H1 (cell line): ENCODE measurements around the gene TEDDM1. TPM values are rescaled to one million over a fixed set of nuclear protein-coding genes. Genes with fewer than 3 reads are reported as not detected.

Experiments
- CTCF ChIA-PET: fragments of 300-600 bp; sonication (Branson Sonifier 250); formaldehyde crosslinking; loops from one replicate; lab custom pipeline; 2021; ENCODE audit not compliant: partially characterized antibody; lab: Charles Lee
- POLR2A ChIA-PET: fragments of 300-600 bp; sonication (Branson Sonifier 250); formaldehyde crosslinking; loops from one replicate; lab custom pipeline; 2021; ENCODE audit warnings: inconsistent platforms; ENCODE audit not compliant: partially characterized antibody; lab: Charles Lee
- DNase-seq, 2 experiments: peaks; one replicate each; pipeline versions ENCODE4 v3.0.0 to v3.0.0-alpha.2; 2010 to 2022; ENCODE audit warnings: low spot score in 2 of 2, low read depth in 1 of 2, mixed read lengths in 1 of 2
- FAIRE-seq: peaks from 2 replicates; lab custom pipeline; 2011; peaks lifted over from hg19 to GRCh38; lab: Jason Lieb, UNC
- H2AFZ ChIP-seq: 2 replicates; pipeline ENCODE4 v1.8.1; 2012; ENCODE audit warnings: low read length, inconsistent platforms
- H2AK5ac ChIP-seq: 2 replicates; pipeline ENCODE4 v1.6.1; 2013; ENCODE audit warnings: low read depth, low read length
- H2BK120ac ChIP-seq: replicated peaks from 2 replicates; pipeline ENCODE3; 2013; ENCODE audit warnings: low read depth, low read length, inconsistent platforms
- H2BK12ac ChIP-seq: 2 replicates; pipeline ENCODE4 v1.6.1; 2013; ENCODE audit warnings: low read depth, low read length
- H2BK15ac ChIP-seq: 2 replicates; pipeline ENCODE4 v1.6.1; 2013; ENCODE audit warnings: low read length
- H2BK20ac ChIP-seq: 2 replicates; pipeline ENCODE4 v1.6.1; 2013; ENCODE audit warnings: low read length
- H2BK5ac ChIP-seq: 2 replicates; pipeline ENCODE4 v1.6.1; 2013; ENCODE audit warnings: low read depth, low read length
- H3K14ac ChIP-seq: 2 replicates; pipeline ENCODE4 v1.6.1; 2013; ENCODE audit warnings: inconsistent platforms; ENCODE audit not compliant: insufficient read length
- H3K18ac ChIP-seq: 2 replicates; pipeline ENCODE4 v1.6.1; 2013; ENCODE audit warnings: low read length; ENCODE audit errors: extremely low read depth
- H3K23ac ChIP-seq: 2 replicates; pipeline ENCODE4 v1.6.1; 2013; ENCODE audit warnings: inconsistent platforms; ENCODE audit not compliant: insufficient read length
- H3K23me2 ChIP-seq: 2 replicates; pipeline ENCODE4 v1.6.1; 2013; ENCODE audit warnings: low read depth, low read length
- H3K27ac ChIP-seq: 2 replicates; pipeline ENCODE4 v1.6.1; 2011; ENCODE audit warnings: low read depth, low read length, inconsistent platforms
- H3K27me3 ChIP-seq, 4 experiments: replicated peaks in 1 of 4; 1 replicate in 1 of 4; 2 replicates in 3 of 4; pipeline versions ENCODE4 v1.6.1 to v1.8.1; 2011 to 2013; ENCODE audit warnings: low read length in 3 of 4, mild to moderate bottlenecking in 3 of 4, inconsistent platforms in 2 of 4, mixed read lengths in 2 of 4, moderate library complexity in 1 of 4; ENCODE audit not compliant: control insufficient read depth in 3 of 4, insufficient read depth in 3 of 4; ENCODE audit errors: extremely low read depth in 1 of 4
- H3K36me3 ChIP-seq, 4 experiments: 2 replicates each; pipeline versions ENCODE4 v1.6.1 to v1.8.1; 2011 to 2013; ENCODE audit warnings: mild to moderate bottlenecking in 4 of 4, low read length in 3 of 4, moderate library complexity in 2 of 4, control low read depth in 1 of 4, inconsistent platforms in 1 of 4; ENCODE audit not compliant: insufficient read depth in 4 of 4, control insufficient read depth in 2 of 4
- H3K4ac ChIP-seq: replicated peaks from 2 replicates; pipeline ENCODE3; 2013; ENCODE audit warnings: low read length, low read depth, mixed read lengths, inconsistent platforms; ENCODE audit not compliant: insufficient read length
- H3K4me1 ChIP-seq, 4 experiments: replicated peaks in 1 of 4; 1 replicate in 1 of 4; 2 replicates in 3 of 4; pipeline versions ENCODE4 v1.6.1 to v1.8.1; 2011 to 2013; ENCODE audit warnings: low read length in 3 of 4, inconsistent platforms in 2 of 4, mixed read lengths in 1 of 4; ENCODE audit not compliant: insufficient read depth in 4 of 4, control insufficient read depth in 3 of 4
- H3K4me2 ChIP-seq, 2 experiments: 2 replicates each; pipeline versions ENCODE4 v1.6.1 to v1.8.1; 2011 to 2013; ENCODE audit warnings: low read depth in 2 of 2, low read length in 2 of 2, control low read depth in 1 of 2, inconsistent platforms in 1 of 2, mild to moderate bottlenecking in 1 of 2; ENCODE audit not compliant: insufficient read depth in 1 of 2
- H3K4me3 ChIP-seq, 4 experiments: fragments of 200-600, 300-600 bp in 1 of 4; sonication (generic), shearing (Covaris generic), sonication (Bioruptor Twin) in 1 of 4; 2 replicates each; pipeline versions ENCODE4 v1.5.1 to v1.8.1; 2011 to 2016; ENCODE audit warnings: low read length in 4 of 4, low read depth in 3 of 4, control low read depth in 2 of 4, inconsistent platforms in 2 of 4, mild to moderate bottlenecking in 2 of 4, mixed read lengths in 1 of 4, moderate library complexity in 1 of 4; ENCODE audit not compliant: insufficient read depth in 2 of 4; ENCODE audit errors: extremely low read depth in 1 of 4
- H3K56ac ChIP-seq: replicated peaks from 2 replicates; pipeline ENCODE3; 2013; ENCODE audit warnings: low read depth, mild to moderate bottlenecking, mixed read lengths, low read length, inconsistent platforms; ENCODE audit not compliant: insufficient read length
- H3K79me1 ChIP-seq: 2 replicates; pipeline ENCODE4 v1.6.1; 2013; ENCODE audit warnings: low read depth, low read length, control low read depth
- H3K79me2 ChIP-seq, 2 experiments: 2 replicates each; pipeline versions ENCODE4 v1.6.1 to v1.8.1; 2012 to 2013; ENCODE audit warnings: low read length in 2 of 2, mild to moderate bottlenecking in 2 of 2, inconsistent platforms in 1 of 2; ENCODE audit not compliant: insufficient read depth in 2 of 2, control insufficient read depth in 1 of 2
- H3K9ac ChIP-seq, 4 experiments: replicated peaks in 1 of 4; 1 replicate in 1 of 4; 2 replicates in 3 of 4; pipeline versions ENCODE4 v1.6.1 to v1.8.1; 2011 to 2013; ENCODE audit warnings: low read depth in 3 of 4, low read length in 3 of 4, control low read depth in 2 of 4, mild to moderate bottlenecking in 2 of 4, moderate library complexity in 2 of 4, inconsistent platforms in 1 of 4; ENCODE audit errors: extremely low read depth in 1 of 4
- H3K9me3 ChIP-seq, 2 experiments: 2 replicates each; pipeline versions ENCODE4 v1.6.1 to v1.8.1; 2012 to 2013; ENCODE audit warnings: mild to moderate bottlenecking in 2 of 2, moderate library complexity in 2 of 2, control low read depth in 1 of 2, inconsistent platforms in 1 of 2, low read depth in 1 of 2, low read length in 1 of 2, mixed read lengths in 1 of 2; ENCODE audit not compliant: insufficient read depth in 2 of 2
- H4K20me1 ChIP-seq, 2 experiments: replicated peaks in 1 of 2; 2 replicates each; pipeline versions ENCODE3 to v1.8.1; 2011 to 2013; ENCODE audit warnings: inconsistent platforms in 2 of 2, low read length in 2 of 2, mild to moderate bottlenecking in 1 of 2; ENCODE audit not compliant: insufficient read depth in 2 of 2, control insufficient read depth in 1 of 2
- H4K5ac ChIP-seq: 2 replicates; pipeline ENCODE4 v1.6.1; 2013; ENCODE audit warnings: low read length, low read depth, mixed read lengths, inconsistent platforms; ENCODE audit not compliant: insufficient read length
- H4K8ac ChIP-seq: 2 replicates; pipeline ENCODE4 v1.8.0; 2013; ENCODE audit warnings: mild to moderate bottlenecking, moderate library complexity, low read length, inconsistent platforms; ENCODE audit not compliant: insufficient read depth; ENCODE audit errors: extremely low read depth
- H4K91ac ChIP-seq: replicated peaks from 2 replicates; pipeline ENCODE3; 2013; ENCODE audit warnings: low read length, mixed read lengths, inconsistent platforms; ENCODE audit not compliant: insufficient read length
- BACH1 ChIP-seq: IDR thresholded peaks from 2 replicates; pipeline ENCODE4 v1.6.1; 2012; ENCODE audit warnings: low read length, improper control_type of control experiment
- BCL11A ChIP-seq, 2 experiments: IDR thresholded peaks; one replicate each; pipeline ENCODE4 v1.6.1; 2011; ENCODE audit warnings: low read depth in 2 of 2, low read length in 2 of 2, mild to moderate bottlenecking in 2 of 2
- CBX8 ChIP-seq: fragments of 300-800, 300-1000 bp; sonication (generic); IDR thresholded peaks from 2 replicates; pipeline ENCODE4 v1.7.1; 2016; ENCODE audit warnings: low read depth, low read length, borderline replicate concordance
- CHD1 ChIP-seq: IDR thresholded peaks from 2 replicates; pipeline ENCODE4 v1.6.1; 2012; ENCODE audit warnings: low read depth, low read length, improper control_type of control experiment
- CREB1 ChIP-seq: IDR thresholded peaks from 2 replicates; pipeline ENCODE4 v1.6.1; 2012; ENCODE audit warnings: inconsistent platforms
- EGR1 ChIP-seq: IDR thresholded peaks from 2 replicates; pipeline ENCODE4 v1.6.1; 2011; ENCODE audit warnings: low read depth, low read length, borderline replicate concordance
- EZH2 ChIP-seq: fragments of 200-600 bp; sonication (generic); IDR thresholded peaks from 2 replicates; pipeline ENCODE4 v1.7.1; 2012; ENCODE audit warnings: low read depth, mild to moderate bottlenecking, moderate library complexity, low read length, inconsistent platforms; ENCODE audit not compliant: severe bottlenecking
- GTF2F1 ChIP-seq: IDR thresholded peaks from 2 replicates; pipeline ENCODE4 v1.6.1; 2012; ENCODE audit warnings: low read depth, low read length, improper control_type of control experiment, borderline replicate concordance
- JUND ChIP-seq: IDR thresholded peaks from 2 replicates; pipeline ENCODE4 v1.6.1; 2011; ENCODE audit warnings: mild to moderate bottlenecking, improper control_type of control experiment, low read length
- NANOG ChIP-seq: IDR thresholded peaks from 2 replicates; pipeline ENCODE4 v1.6.1; 2011; ENCODE audit warnings: low read length, low read depth, mild to moderate bottlenecking, inconsistent platforms; ENCODE audit not compliant: insufficient read depth, poor library complexity, severe bottlenecking
- PHF8 ChIP-seq: fragments of 200-600 bp; sonication (generic); conservative IDR thresholded peaks from 2 replicates; pipeline ENCODE4 v1.7.1; 2012; ENCODE audit warnings: low read depth, mild to moderate bottlenecking, inconsistent platforms, low read length, moderate library complexity
- POLR2AphosphoS5 ChIP-seq: IDR thresholded peaks from 2 replicates; pipeline ENCODE4 v1.6.1; 2011; ENCODE audit warnings: low read depth, low read length
- POU5F1 ChIP-seq: IDR thresholded peaks from 2 replicates; pipeline ENCODE4 v1.6.1; 2011; ENCODE audit warnings: low read depth, mild to moderate bottlenecking, low read length, moderate library complexity
- SAP30 ChIP-seq: fragments of 300-600 bp; sonication (generic); IDR thresholded peaks from 2 replicates; pipeline ENCODE4 v1.7.1; 2012; ENCODE audit warnings: low read length, moderate library complexity, mild to moderate bottlenecking, inconsistent platforms; ENCODE audit not compliant: insufficient read depth, insufficient replicate concordance
- TAF7 ChIP-seq: optimal IDR thresholded peaks from 2 replicates; pipeline ENCODE3; 2011; ENCODE audit warnings: low read depth, mild to moderate bottlenecking, inconsistent platforms, low read length, moderate library complexity, borderline replicate concordance
- ZNF274 ChIP-seq: IDR thresholded peaks from 2 replicates; pipeline ENCODE4 v1.7.0; 2012; ENCODE audit warnings: low read length, borderline replicate concordance; ENCODE audit errors: extremely low read depth
- WGBS, 2 experiments: shearing (Covaris generic) in 1 of 2; methylation state at CpG; one replicate each; pipeline versions ENCODE4 v1.1.6 to v1.1.7; 2013 to 2015; ENCODE audit warnings: low lambda C conversion rate in 2 of 2, mixed read lengths in 2 of 2, inconsistent platforms in 1 of 2, low coverage in 1 of 2, missing lambda C conversion rate in 1 of 2; ENCODE audit not compliant: insufficient replicate concordance in 2 of 2, insufficient coverage in 1 of 2, insufficient read length in 1 of 2; ENCODE audit errors: extremely low coverage in 1 of 2, missing lambda C conversion rate in 1 of 2; 5-methylcytosine and 5-hydroxymethylcytosine counted together
- polyA plus RNA-seq, 7 experiments: library from polyadenylated mRNA; depleted of rRNA in 3 of 7; stranded (reverse) in 5 of 7; unstranded in 2 of 7; fragments of >200 nt in 5 of 7; fragments of 200-250 nt in 2 of 7; gene quantifications; 1 replicate in 5 of 7; 2 replicates in 1 of 7; 4 replicates in 1 of 7; pipeline versions ENCODE4 v1.2.1 to v1.2.3, GENCODE V29; 2011 to 2013; ENCODE audit warnings: missing spikeins in 2 of 7, mixed read lengths in 2 of 7
- total RNA-seq: library from RNA; stranded (reverse); fragmentation: NEBNext Ultra II Directional; extraction: Animal tissue kit (Norgen Biotek cat#: 25700); gene quantifications from 2 replicates; pipeline ENCODE4 v1.2.1, GENCODE V29; 2021

TEDDM1 gene
- total and polyA plus RNA-seq, 2 of the 8 experiments (the other 6 are each of a cell fraction or from before 2014, with no cell fraction given) = not detected

GRCh38 chr1:182431278-182431677 lies 30.8 kb upstream of the TEDDM1 start:
- H4K8ac ChIP-seq = no peak overlapping the region
- no peaks in the 10 kb centered on the region for H3K4me1 ChIP-seq
- no peak overlapping the region for H3K56ac ChIP-seq
- H3K4ac ChIP-seq = no peak overlapping the region
- no peak overlapping the region for H2BK5ac ChIP-seq
- no peaks in the 10 kb centered on the region for H3K23me2 ChIP-seq
- H4K20me1 ChIP-seq = no peaks in the 10 kb centered on the region
- no peak overlapping the region for H2BK120ac ChIP-seq
- no peak overlapping the region for H3K4me3 ChIP-seq
- H3K9me3 ChIP-seq = no peaks in the 10 kb centered on the region
- no peak overlapping the region for H3K4me2 ChIP-seq
- H2AFZ ChIP-seq = no peak overlapping the region
- no peak overlapping the region for H3K27ac ChIP-seq
- no peaks in the 10 kb centered on the region for H3K79me2 ChIP-seq
- no peak overlapping the region for H2AK5ac ChIP-seq
- 92% methylated on average over 7 of the region's 7 CpGs; no CpG with 5 or more reads in 1 of the 2 experiments for WGBS, 2 experiments
- H2BK20ac ChIP-seq = no peak overlapping the region
- H3K18ac ChIP-seq = no peak overlapping the region
- ChIA-PET CTCF (interaction anchor here (1.2 to 1.5 kb wide), 2 partner anchors 31 to 352 kb away, joined by 3 read pairs; partner anchors contain the start of gene TEDDM1), POLR2A (no interaction called here)
- no peak overlapping the region for H3K23ac ChIP-seq
- H3K36me3 ChIP-seq = no peaks in the 10 kb centered on the region
- no peaks in the 10 kb centered on the region for H3K79me1 ChIP-seq
- DNase-seq (no peak), FAIRE-seq (no peak)
- no peak overlapping the region for H3K14ac ChIP-seq
- no peak for TF ChIP-seq BCL11A (IDR thresholded peaks at IDR 0.05; ENCODE audit: low read depth in 2 of 2, low read length in 2 of 2)
- no peak for TF ChIP-seq NANOG
- no peak for TF ChIP-seq CHD1
- TF ChIP-seq BACH1 = no peak
- TF ChIP-seq CBX8 = no peak
- TF ChIP-seq CREB1 = no peak
- no peak for TF ChIP-seq GTF2F1
- no peak for TF ChIP-seq EGR1
- TF ChIP-seq TAF7 = no peak
- TF ChIP-seq JUND = no peak
- no peak for TF ChIP-seq EZH2
- no peak for TF ChIP-seq PHF8
- TF ChIP-seq POLR2AphosphoS5 = no peak
- TF ChIP-seq POU5F1 = no peak
- no peak for TF ChIP-seq SAP30
- TF ChIP-seq ZNF274 = no peak
- no peak overlapping the region for H4K5ac ChIP-seq
- no peak overlapping the region for H2BK12ac ChIP-seq
- no peaks in the 10 kb centered on the region for H3K27me3 ChIP-seq
- no peak overlapping the region for H3K9ac ChIP-seq
- H4K91ac ChIP-seq = no peak overlapping the region
- no peak overlapping the region for H2BK15ac ChIP-seq
